Measurements from ENCODE around the gene CCNJ.

The CCNJ gene

GRCh38 chr10:96056787-96057186 is 13.4 kb downstream of the CCNJ start:
- no peak for DNase-seq (ENCODE audit: low read depth in 2 of 2)

- DNase-seq (ENCODE audit: low read depth in 2 of 2), result no peak
These were observed 17.8 kb downstream of the CCNJ start for GRCh38 chr10:96061232-96061631.

GRCh38 chr10:96072674-96073073 is 29.3 kb downstream of the CCNJ start:
- no peak for DNase-seq (ENCODE audit: low read depth in 2 of 2)

GRCh38 chr10:96073722-96074121 is 30.3 kb downstream of the CCNJ start:
- DNase-seq (ENCODE audit: low read depth in 2 of 2), result no peak

- no peak for DNase-seq (ENCODE audit: low read depth in 2 of 2)
These were observed 31.4 kb downstream of the CCNJ start for GRCh38 chr10:96074776-96075175.

- DNase-seq (ENCODE audit: low read depth in 2 of 2), result no peak
These were observed 32.6 kb downstream of the CCNJ start for GRCh38 chr10:96075977-96076376.

- no peak for DNase-seq (ENCODE audit: low read depth in 2 of 2)
These were observed 33.8 kb downstream of the CCNJ start for GRCh38 chr10:96077156-96077555.

GRCh38 chr10:96082153-96082552 is 38.8 kb downstream of the CCNJ start:
- no peak for DNase-seq (ENCODE audit: low read depth in 2 of 2)

GRCh38 chr10:96082748-96083147 is 39.4 kb downstream of the CCNJ start:
- DNase-seq (ENCODE audit: low read depth in 2 of 2), result no peak

- no peak for DNase-seq (ENCODE audit: low read depth in 2 of 2)
These were observed 45.7 kb downstream of the CCNJ start for GRCh38 chr10:96089116-96089515.

GRCh38 chr10:96089670-96090462 is 46.5 kb downstream of the CCNJ start:
- DNase-seq (ENCODE audit: low read depth in 2 of 2), result peak; percentile 84 to 89

- DNase-seq (ENCODE audit: low read depth in 2 of 2), result no peak
These were observed 47.0 kb downstream of the CCNJ start for GRCh38 chr10:96090463-96090800.

- no peak for DNase-seq (ENCODE audit: low read depth in 2 of 2)
These were observed 49.8 kb downstream of the CCNJ start for GRCh38 chr10:96092999-96093767.

- no peak for DNase-seq (ENCODE audit: low read depth in 2 of 2)
These were observed 50.6 kb downstream of the CCNJ start for GRCh38 chr10:96093948-96094347.

- DNase-seq (ENCODE audit: low read depth in 2 of 2), result no peak
These were observed 53.6 kb downstream of the CCNJ start for GRCh38 chr10:96096958-96097357.

GRCh38 chr10:96097865-96098264 is 54.5 kb downstream of the CCNJ start:
- DNase-seq (ENCODE audit: low read depth in 2 of 2), result no peak

GRCh38 chr10:96107623-96108038 is 64.2 kb downstream of the CCNJ start:
- DNase-seq (ENCODE audit: low read depth in 2 of 2), result no peak

All from activated CD8-positive, alpha-beta memory T cell treated with anti-CD3 and anti-CD28 coated beads for 4 hours (primary cell).